CD4-positive, alpha-beta T cell treated with Interleukin-15 for 4 hours (primary cell): Measurements from ENCODE around the gene IZUMO4.
A peak's percentile ranks its signal among the peaks of the same experiment; 100 is the strongest.

Source experiments
- DNase-seq: peaks from one replicate; pipeline ENCODE4 v3.0.0-alpha.2; 2020; ENCODE audit warnings: low spot score

IZUMO4 gene

GRCh38 chr19:2058570-2059421 lies 37.9 kb upstream of the IZUMO4 start:
- no peak for DNase-seq

- DNase-seq, result no peak
Measured at GRCh38 chr19:2059422-2060201, 37.1 kb upstream of the IZUMO4 start.

GRCh38 chr19:2060884-2061494 lies 35.7 kb upstream of the IZUMO4 start:
- no peak for DNase-seq

DNA sequence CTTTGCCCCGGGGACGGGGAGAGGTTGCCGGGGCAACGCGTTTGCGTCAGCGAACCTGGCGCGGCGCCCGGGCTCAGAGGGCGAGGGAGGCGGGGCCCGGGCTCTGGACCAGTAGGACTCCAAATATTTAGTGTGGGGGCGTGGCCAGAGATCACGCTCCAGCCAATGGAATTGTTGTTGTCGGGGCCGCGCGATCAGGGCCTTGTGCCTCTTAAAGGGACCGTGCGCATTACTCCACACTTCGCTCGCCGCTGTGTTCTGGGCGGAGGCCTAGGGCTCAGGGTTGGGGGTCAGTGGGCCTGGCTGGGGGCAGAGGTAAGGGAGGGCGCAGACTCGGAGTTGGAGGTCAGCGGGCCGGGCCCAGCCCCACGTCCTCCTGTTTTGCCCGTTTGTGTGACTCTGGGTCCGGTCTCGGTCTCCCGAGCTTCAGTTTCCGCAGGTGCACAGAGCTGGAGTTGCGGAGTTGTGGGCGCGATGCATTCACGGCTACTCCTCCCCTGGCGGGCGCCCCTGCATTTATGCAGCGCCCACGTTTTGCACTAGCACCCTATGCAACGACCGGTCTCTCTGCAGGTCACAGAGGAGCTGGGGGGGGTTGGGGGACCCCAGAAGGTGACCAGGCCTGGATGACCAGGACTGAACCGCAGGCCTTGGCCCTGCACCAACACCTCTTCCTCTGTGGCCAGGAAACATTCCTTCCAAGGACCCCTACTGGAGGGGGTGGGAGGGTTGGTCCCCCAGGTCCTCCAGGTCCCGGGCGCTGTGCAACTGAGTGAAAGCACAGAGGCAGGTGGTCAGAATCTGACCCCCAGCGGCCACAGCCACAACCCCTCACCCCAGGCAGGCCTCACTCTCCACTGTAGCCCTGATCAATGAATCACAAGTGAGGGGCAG lies 35.0 kb upstream of the IZUMO4 start:
- peak; percentile 99 for DNase-seq

- DNase-seq, result no peak
Measured at GRCh38 chr19:2062389-2062729, 34.4 kb upstream of the IZUMO4 start.

- no peak for DNase-seq
Measured at GRCh38 chr19:2062770-2063169, 33.9 kb upstream of the IZUMO4 start.

- DNase-seq, result no peak
Measured at GRCh38 chr19:2063824-2064223, 32.9 kb upstream of the IZUMO4 start.

- DNase-seq, result no peak
Measured at GRCh38 chr19:2064395-2064787, 32.3 kb upstream of the IZUMO4 start.

GRCh38 chr19:2064788-2065524 lies 31.8 kb upstream of the IZUMO4 start:
- no peak for DNase-seq

DNA sequence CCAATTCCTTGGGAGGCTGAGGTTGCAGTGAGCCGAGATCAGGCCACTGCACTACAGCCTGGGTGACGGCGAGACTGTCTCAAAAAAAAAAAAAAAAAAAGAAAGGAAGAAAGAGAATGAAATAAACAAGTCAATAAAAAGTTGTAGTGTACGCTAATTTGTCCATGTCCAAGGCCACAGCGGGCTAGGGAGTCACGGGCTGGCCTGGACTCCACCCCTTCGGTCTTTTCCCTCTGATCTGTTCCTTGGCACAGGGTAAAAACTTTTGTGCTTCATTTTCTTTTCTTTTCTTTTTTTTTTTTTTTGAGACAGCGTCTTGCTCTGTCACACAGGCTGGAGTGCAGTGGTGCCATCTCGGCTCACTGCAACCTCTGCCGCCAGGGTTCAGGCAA lies 26.3 kb upstream of the IZUMO4 start:
- no peak for DNase-seq

GRCh38 chr19:2070986-2071673 lies 25.6 kb upstream of the IZUMO4 start:
- no peak for DNase-seq

DNA sequence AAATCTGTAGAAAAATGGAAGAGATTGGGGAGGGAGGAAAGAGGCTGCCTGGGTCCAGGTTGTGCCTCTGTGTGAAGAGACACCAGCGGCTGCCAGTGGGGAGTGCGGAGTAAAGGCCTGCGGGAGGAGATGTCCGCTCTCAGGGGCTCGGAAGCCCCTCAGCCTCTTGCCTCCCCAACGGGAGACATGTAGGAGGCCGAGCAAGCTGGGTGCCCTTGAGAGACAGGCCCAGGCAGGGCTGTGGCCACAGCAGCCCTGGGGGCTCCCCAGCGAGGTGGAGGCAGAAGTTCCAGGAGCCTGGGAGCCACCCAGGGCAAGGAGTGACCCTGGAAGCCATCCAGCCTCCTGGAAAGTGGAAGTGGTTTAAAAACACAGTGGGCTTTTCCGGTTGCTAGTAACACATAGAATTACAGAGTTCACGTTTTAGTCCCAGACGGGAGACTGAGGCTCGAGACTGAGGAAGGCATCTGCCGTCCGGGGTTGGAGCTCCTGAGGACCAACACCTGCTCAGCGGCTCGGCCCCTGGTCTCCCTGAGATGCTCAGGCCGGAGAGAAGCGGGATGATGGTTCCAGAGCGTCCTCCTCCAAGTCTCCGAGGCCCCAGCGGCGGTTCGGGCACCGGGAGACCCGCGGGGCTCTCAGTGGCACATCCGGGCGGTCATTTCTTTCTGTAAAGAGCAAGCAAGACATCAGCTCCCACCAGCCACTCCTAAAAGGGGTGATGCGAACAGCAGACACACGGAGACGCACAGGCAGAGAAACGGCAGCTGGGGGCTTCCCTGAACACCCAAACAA lies 23.8 kb upstream of the IZUMO4 start:
- DNase-seq, result no peak

DNA sequence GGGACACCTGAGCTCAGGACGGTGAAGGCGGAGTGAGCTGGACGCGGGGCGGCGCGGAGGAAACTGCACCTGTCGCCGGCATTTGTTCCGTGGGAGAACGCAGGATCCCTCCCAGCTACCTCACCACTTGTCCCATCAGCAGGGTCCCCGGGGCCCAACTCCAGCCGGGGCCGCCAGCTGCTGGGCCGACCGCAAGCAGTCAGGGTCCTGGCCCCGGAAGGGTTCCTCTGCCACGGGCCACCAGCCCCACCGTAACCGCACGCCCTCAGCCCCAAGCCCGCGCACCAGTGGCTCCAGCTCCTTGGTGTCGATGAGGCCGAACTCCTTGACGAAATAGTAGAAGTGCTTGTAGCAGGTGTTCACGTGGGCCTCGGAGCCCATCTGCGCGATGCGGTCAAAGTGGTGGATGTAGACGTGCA lies 20.2 kb upstream of the IZUMO4 start:
- DNase-seq, result no peak

GRCh38 chr19:2077398-2077797 lies 19.3 kb upstream of the IZUMO4 start:
- no peak for DNase-seq

- no peak for DNase-seq
Measured at GRCh38 chr19:2077833-2078619, 18.7 kb upstream of the IZUMO4 start.

- DNase-seq, result no peak
Measured at GRCh38 chr19:2079076-2079864, 17.4 kb upstream of the IZUMO4 start.

DNA sequence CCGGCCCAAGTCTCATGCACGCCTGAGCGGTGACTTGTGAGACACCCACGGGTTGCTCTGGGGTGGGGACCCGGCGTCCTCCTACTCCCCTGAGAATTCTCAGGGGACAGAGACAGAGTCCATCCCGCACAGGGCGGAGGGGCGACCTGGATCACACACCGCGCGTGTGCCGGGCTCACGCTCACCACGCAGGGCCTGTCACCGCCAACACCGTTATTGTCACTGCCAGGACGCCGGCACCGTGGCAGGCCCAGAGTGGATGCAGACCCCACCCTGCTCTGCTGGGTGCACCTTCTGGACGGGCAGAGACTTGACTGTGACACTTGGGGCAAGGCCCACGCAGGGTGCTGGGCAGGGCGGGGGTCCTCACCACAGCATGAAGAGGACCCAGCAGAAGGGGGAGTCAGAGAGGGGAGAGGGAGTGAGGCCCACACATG lies 16.8 kb upstream of the IZUMO4 start:
- DNase-seq, result no peak

- DNase-seq, result no peak
Measured at GRCh38 chr19:2080336-2080988, 16.3 kb upstream of the IZUMO4 start.
